PC-3 (cell line): ENCODE measurements around the gene ARFGAP1.

Source experiments
- CTCF ChIP-seq: fragments of 300-600 bp; sonication (generic); conservative IDR thresholded peaks from 2 replicates; pipeline ENCODE4 v1.5.1; 2017; ENCODE audit warnings: antibody characterized with exemption, low read depth, mild to moderate bottlenecking, low read length
- EZH2 ChIP-seq: fragments of 300-600 bp; sonication (generic); IDR thresholded peaks from one replicate; pipeline ENCODE4 v1.6.1; 2017; ENCODE audit warnings: antibody characterized with exemption, mild to moderate bottlenecking, low read length; ENCODE audit not compliant: unreplicated experiment
- EZH2phosphoT487 ChIP-seq: fragments of 300-600 bp; sonication (generic); IDR thresholded peaks from 2 replicates; pipeline ENCODE4 v1.6.1; 2018; ENCODE audit warnings: mild to moderate bottlenecking, antibody characterized with exemption, low read length, borderline replicate concordance

GRCh38 chr20:63322146-63322932 is 49.7 kb downstream of the ARFGAP1 start:
- TF ChIP-seq CTCF = no peak
- no peak for TF ChIP-seq EZH2phosphoT487
- TF ChIP-seq EZH2 = no peak
